Stimulated activated effector memory CD8-positive, alpha-beta T cell treated with anti-CD3 and anti-CD28 coated beads, Interleukin-12 subunit alpha, Interleukin-12 subunit beta, amount 100 ng/mL, for 72 hours (primary cell): ENCODE measurements around the gene KLHL21.

Experiments
- ATAC-seq: fragments of 150-1000 bp; cut with Tn5 transposase; 2 replicates; pipeline ENCODE4 v1.10.0; 2021
- DNase-seq, 2 donors: peaks; one replicate each; pipeline ENCODE4 v3.0.0; 2021 to 2022; ENCODE audit warnings: low spot score in 2 of 2
- H3K27ac Mint-ChIP-seq: one replicate; pipeline ENCODE4 v1.8.0; 2022; ENCODE audit warnings: mild to moderate bottlenecking, mixed read lengths
- H3K36me3 Mint-ChIP-seq: one replicate; pipeline ENCODE4 v1.8.0; 2022; ENCODE audit warnings: mild to moderate bottlenecking, mixed read lengths
- H3K4me1 Mint-ChIP-seq: one replicate; pipeline ENCODE4 v1.8.0; 2022; ENCODE audit warnings: mixed read lengths
- H3K4me3 Mint-ChIP-seq: one replicate; pipeline ENCODE4 v1.8.0; 2022; ENCODE audit warnings: mild to moderate bottlenecking, mixed read lengths
- H3K9me3 Mint-ChIP-seq: one replicate; pipeline ENCODE4 v1.8.0; 2022; ENCODE audit warnings: mixed read lengths

KLHL21 gene

DNA sequence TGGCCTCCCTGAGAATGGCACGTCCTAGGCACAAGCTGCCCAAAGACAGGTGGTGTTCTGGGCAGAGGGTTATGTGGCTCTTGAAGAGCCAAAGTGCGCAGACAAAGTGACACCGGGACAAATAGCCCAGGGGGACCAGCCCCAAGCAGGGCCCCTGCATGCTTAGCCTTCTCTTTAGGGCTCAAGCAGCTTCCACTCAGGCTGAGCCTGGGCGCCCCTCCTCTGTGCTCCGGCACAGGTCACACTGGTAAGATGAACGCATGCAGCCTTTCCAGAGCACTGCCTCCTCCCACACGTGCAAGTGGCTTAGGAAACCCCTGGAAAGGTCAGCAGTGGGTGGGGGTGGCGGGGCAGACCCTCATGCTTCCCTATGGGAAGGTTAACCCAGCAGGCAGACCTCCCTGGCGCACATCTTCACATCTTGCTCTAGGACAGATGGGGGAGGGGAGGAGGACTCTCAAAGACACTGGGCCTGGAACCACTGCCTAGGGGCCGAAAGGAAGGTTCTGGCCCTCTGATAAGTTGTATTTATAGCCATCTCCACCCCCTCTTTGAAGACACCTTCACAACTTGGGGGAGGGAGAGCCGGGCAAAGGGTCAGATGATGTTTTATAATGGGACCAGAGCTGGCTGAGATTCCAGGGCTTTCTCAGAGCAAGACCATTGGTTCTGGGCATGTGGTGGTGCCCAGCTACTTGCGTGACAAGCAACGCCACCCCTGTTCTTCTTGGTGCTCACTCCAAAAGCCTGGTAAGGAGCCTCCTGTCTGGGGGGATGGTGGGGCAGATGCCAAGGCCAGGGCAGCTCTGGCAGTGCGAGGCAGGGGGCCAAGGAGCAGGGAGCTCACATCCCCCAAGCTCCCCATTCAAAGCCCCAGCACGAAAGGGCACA, 5.5 kb downstream of the KLHL21 start:
- Mint-ChIP-seq H3K27ac (peak overlapping the region; percentile 60), H3K9me3 (no peaks in the 10 kb centered on the region), H3K36me3 (peaks cover 94% of the 10 kb centered on the region), H3K4me3 (no peak overlapping the region), H3K4me1 (peaks cover 34% of the 10 kb centered on the region)
- ATAC-seq (no peak), DNase-seq (no peak)

DNA sequence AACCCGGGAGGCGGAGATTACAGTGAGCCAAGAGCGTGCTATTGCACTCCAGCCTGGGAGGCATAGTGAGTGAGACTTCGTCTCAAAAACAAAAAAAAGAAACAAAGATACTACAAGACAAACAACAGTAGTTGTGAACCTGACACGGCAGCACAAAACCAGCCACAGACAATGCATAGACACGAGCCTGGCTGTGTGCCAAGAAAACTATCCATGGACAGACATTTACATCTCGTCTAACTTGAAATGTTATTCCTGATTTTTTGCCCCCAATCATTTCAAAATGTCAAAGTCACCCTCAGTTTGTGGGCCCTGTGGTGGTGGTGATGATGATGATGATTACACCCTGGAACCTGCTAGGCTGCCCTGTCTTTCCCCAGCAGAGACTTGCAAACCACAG, 6.3 kb downstream of the KLHL21 start:
- peaks cover 99% of the 10 kb centered on the region for H3K36me3 Mint-ChIP-seq
- H3K27ac Mint-ChIP-seq: no peak overlapping the region
- H3K9me3 Mint-ChIP-seq: no peaks in the 10 kb centered on the region
- no peak for ATAC-seq
- DNase-seq: no peak
- peaks cover 42% of the 10 kb centered on the region for H3K4me1 Mint-ChIP-seq
- H3K4me3 Mint-ChIP-seq: no peak overlapping the region

DNA sequence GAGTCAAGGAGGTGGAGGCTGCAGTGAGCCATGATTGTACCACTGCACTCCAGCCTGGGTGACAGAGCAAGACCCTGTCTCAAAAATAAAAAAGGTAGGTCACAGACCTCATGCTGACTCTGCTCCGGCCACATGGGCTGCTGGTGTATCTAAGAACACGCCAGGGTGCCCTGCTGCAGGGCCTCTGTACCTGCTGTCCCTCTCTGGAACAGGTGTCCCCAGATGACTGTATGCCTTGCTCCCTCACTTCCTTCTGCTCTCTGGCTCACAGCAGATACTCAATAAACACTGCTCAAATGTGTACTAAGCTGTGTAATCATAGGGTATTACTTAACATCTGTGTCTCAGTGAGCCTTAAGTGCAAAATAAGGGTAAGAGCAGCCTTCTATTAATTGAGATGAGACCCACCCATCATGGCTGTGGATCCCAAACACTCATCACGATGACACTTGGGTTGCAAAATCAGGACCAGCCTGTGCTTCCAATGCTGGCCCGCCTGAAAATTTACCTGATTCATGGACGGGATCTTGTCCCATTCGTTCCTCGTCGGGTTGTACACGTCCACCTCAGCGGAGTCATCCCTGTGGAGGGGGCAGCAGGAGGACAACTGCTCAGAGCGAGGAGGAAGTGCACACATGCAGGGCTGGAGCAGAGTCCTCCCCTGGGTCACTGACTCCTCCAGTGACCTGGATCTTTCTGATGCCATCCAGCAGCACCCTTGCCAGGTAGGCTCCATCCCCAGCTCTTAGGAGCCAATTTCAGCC, 7.5 kb downstream of the KLHL21 start:
- no peaks in the 10 kb centered on the region for H3K9me3 Mint-ChIP-seq
- peaks cover 99% of the 10 kb centered on the region for H3K36me3 Mint-ChIP-seq
- peaks cover 53% of the 10 kb centered on the region for H3K4me1 Mint-ChIP-seq
- no peak overlapping the region for H3K27ac Mint-ChIP-seq
- ATAC-seq (no peak), DNase-seq (no peak)
- H3K4me3 Mint-ChIP-seq: no peak overlapping the region

DNA sequence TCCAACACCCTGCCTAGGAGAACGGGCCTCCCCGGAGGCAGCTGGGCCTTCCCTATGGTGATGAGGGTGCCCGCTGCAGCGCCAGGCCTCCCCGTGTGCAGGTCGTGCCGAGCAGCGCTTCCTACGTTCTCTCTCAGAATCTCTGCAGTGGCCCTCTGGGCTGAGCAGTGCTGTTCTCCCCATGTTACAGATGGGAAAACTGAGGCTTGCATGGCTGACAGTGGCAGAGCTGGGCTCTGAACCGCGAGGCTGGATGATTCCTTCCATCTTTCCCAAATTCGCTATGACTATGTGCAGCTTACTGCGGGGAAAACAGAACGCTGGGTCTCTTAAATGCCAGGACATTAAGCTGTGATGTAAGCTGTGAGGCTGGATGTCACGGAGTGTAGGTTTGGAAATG, 8.9 kb downstream of the KLHL21 start:
- Mint-ChIP-seq H3K4me1 (peaks cover 43% of the 10 kb centered on the region), H3K9me3 (no peaks in the 10 kb centered on the region), H3K27ac (no peak overlapping the region), H3K36me3 (peaks cover 99% of the 10 kb centered on the region), H3K4me3 (no peak overlapping the region)
- ATAC-seq: no peak
- no peak for DNase-seq

DNA sequence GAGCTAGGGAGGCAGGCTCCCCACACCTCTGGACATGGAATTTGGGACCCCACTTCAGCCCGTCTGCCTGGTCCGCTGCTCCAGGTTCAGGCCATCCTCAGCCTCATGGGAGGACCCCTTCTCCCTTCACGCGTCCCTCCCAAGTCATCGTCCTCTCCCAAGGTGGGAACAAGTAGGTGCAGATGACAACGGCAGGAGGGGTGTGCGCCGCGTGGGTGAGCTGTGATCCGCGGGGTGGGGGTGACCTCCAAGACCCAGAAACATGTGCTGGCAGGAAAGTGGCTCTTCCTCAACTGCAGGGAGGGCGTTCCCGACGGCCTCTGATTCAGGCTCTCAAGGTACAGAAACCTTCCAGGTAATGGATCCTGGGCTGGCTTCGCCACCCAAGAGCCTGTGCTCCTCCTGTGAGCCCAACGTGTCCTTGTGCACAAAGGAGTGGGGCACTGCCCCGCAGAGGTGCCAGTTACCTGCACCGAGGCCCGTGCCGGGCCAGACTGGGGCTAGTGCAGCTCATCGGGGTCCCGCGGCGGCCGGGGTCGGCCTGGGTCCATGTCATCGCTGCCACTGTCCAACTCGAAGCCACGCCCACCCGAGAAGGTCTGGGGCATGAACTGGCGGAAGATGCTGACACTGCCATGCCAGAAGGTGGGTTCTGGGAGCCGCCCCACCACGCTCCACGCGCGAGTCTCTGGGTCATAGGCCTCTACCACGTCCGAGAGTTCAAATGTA, 9.6 kb downstream of the KLHL21 start:
- H3K27ac Mint-ChIP-seq: peak overlapping the region; percentile 50
- H3K4me1 Mint-ChIP-seq: peaks cover 43% of the 10 kb centered on the region
- ATAC-seq: no peak
- H3K36me3 Mint-ChIP-seq: peaks cover 97% of the 10 kb centered on the region
- no peak for DNase-seq
- no peak overlapping the region for H3K4me3 Mint-ChIP-seq
- no peaks in the 10 kb centered on the region for H3K9me3 Mint-ChIP-seq

DNA sequence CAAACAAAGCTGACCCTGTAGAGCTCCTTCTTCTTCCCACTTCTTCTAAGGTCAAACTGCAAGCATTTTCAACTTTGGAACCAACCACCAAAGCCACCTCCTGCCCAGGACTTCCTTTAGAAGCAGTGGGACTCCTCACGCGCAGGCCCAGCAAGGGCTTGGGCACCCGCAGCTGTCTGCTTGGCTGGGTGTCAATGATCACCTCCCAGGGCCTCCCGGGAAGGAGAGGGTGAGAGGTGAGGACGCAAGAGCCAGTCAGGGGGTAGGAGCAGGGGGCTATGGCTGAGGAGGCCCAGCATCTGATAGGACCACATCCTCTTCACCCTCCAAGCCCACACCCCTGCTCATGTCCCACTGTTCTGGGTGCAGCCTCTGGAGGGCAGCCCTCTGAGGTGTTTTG, 10.2 kb downstream of the KLHL21 start:
- Mint-ChIP-seq H3K4me3 (no peak overlapping the region), H3K36me3 (peaks cover 91% of the 10 kb centered on the region), H3K9me3 (no peaks in the 10 kb centered on the region), H3K27ac (peak overlapping the region; percentile 50), H3K4me1 (peaks cover 37% of the 10 kb centered on the region)
- DNase-seq: no peak
- ATAC-seq: no peak

DNA sequence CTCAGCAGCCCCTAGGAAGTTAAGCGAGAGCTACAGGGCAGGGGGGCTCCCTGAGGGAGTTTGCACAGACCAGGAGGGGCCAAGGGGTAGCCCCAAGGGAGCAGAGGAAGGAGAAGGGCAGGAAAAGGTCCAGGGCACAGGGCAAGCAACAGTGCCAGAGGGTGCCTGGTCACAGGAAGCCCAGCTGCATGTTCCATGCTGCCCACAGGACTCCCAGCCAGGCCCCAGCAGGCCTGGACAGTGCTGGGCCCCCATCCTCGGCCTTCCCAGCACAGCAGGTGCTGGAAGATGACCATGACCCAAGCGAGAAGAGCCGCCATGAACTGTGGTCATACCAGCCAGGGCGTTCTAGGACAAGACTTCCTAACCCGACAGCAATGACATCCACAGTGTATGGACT, 11.0 kb downstream of the KLHL21 start:
- Mint-ChIP-seq H3K9me3 (no peaks in the 10 kb centered on the region), H3K4me3 (no peak overlapping the region), H3K27ac (peak overlapping the region; percentile 50), H3K4me1 (peaks cover 37% of the 10 kb centered on the region), H3K36me3 (peaks cover 83% of the 10 kb centered on the region)
- DNase-seq: no peak
- ATAC-seq: no peak

DNA sequence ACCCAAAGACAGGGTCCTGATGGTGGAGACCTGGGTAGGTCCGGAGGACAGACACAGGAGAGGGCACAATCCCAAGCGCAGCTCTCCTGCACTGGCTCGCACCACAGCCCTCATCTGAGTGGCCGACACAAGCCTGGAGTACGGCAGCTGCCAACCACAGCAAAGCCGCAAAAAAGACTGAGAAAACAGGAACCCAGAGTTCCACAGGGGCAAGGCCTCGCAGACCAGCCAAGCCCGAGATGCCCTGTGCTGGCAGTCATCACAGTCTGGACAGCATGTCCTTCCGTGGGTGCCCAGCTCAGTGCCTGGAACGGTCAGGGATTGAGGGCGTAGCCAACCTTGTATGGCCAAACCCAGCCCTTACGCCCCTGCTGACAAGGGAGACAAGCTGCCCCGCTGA, 11.4 kb downstream of the KLHL21 start:
- Mint-ChIP-seq H3K4me1 (peaks cover 34% of the 10 kb centered on the region), H3K36me3 (peaks cover 79% of the 10 kb centered on the region), H3K27ac (peak overlapping the region; percentile 50), H3K4me3 (no peak overlapping the region), H3K9me3 (no peaks in the 10 kb centered on the region)
- no peak for ATAC-seq
- DNase-seq: no peak

DNA sequence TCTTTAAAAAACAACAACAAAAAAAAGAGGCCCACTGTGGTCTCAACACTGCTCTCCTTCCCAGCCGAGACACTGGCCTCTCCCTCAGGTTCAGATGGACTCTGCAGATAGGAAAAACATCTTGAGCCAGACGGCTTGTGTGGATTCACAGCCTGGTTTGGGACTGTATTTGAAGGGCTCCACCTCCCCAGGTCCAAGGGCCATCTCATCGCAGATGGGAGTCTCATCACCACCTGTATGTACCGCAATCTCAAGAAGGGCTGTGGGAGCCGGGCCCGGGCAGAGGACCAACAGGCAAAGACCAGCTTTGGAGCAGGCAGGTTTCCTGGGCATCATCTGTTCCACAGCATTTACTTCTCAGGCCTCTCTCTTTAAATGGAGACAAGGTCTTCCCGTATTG, 12.6 kb downstream of the KLHL21 start:
- H3K9me3 Mint-ChIP-seq: no peaks in the 10 kb centered on the region
- no peak for DNase-seq
- H3K4me3 Mint-ChIP-seq: no peak overlapping the region
- H3K4me1 Mint-ChIP-seq: peaks cover 25% of the 10 kb centered on the region
- ATAC-seq: no peak
- peak overlapping the region; percentile 50 for H3K27ac Mint-ChIP-seq
- H3K36me3 Mint-ChIP-seq: peaks cover 70% of the 10 kb centered on the region

DNA sequence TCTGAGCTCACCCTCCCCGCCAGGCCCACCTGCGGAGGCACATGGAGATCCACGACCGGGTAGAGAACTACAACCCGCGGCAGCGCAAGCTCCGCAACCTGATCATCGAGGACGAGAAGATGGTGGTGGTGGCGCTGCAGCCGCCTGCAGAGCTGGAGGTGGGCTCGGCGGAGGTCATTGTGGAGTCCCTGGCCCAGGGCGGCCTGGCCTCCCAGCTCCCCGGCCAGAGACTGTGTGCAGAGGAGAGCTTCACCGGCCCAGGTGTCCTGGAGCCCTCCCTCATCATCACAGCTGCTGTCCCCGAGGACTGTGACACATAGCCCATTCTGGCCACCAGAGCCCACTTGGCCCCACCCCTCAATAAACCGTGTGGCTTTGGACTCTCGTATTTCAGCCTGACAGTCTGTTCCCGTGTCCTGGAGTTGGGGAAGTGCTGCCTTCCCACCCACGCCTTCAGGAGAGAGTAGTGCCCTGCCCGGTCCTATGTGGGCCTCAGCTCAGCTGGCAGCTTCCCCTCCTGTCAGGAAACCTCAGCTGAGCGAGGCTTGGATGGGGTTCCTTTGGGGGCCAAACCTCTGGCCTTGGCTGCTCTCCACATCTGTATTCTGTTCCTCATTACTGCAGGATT, 13.7 kb downstream of the KLHL21 start:
- Mint-ChIP-seq H3K27ac (peak overlapping the region; percentile 50), H3K36me3 (peaks cover 66% of the 10 kb centered on the region), H3K4me1 (peaks cover 30% of the 10 kb centered on the region), H3K4me3 (no peak overlapping the region), H3K9me3 (no peaks in the 10 kb centered on the region)
- DNase-seq: no peak
- ATAC-seq: no peak

DNA sequence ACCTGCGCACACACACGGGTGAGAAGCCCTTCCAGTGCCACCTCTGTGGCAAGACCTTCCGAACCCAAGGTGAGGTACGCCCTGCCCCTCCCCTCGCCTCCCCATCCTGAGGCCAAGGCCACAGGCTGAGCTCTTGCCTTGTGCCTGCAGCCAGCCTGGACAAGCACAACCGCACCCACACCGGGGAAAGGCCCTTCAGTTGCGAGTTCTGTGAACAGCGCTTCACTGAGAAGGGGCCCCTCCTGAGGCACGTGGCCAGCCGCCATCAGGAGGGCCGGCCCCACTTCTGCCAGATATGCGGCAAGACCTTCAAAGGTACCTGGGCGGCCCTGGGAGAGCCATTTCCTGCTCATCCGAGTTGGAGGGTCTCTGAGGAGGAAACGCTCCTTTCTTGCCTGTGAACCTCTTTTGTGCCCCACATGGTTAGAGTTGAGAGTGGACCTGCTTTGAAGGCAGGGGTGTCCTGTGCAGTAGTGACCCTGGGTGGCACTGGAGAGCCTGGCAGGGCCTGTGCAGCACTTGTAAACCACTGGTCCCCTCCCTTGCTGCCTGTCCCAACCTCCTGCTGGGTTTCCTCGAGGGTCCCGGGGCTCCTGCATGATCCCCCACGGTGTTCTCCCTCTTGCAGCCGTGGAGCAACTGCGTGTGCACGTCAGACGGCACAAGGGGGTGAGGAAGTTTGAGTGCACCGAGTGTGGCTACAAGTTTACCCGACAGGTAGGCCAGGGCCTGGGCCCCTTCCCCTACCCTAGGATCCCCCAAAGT, 14.4 kb downstream of the KLHL21 start:
- no peak for ATAC-seq
- Mint-ChIP-seq H3K9me3 (no peaks in the 10 kb centered on the region), H3K36me3 (peaks cover 66% of the 10 kb centered on the region), H3K4me3 (no peak overlapping the region), H3K27ac (peak overlapping the region; percentile 86), H3K4me1 (peaks cover 30% of the 10 kb centered on the region)
- DNase-seq: no peak

DNA sequence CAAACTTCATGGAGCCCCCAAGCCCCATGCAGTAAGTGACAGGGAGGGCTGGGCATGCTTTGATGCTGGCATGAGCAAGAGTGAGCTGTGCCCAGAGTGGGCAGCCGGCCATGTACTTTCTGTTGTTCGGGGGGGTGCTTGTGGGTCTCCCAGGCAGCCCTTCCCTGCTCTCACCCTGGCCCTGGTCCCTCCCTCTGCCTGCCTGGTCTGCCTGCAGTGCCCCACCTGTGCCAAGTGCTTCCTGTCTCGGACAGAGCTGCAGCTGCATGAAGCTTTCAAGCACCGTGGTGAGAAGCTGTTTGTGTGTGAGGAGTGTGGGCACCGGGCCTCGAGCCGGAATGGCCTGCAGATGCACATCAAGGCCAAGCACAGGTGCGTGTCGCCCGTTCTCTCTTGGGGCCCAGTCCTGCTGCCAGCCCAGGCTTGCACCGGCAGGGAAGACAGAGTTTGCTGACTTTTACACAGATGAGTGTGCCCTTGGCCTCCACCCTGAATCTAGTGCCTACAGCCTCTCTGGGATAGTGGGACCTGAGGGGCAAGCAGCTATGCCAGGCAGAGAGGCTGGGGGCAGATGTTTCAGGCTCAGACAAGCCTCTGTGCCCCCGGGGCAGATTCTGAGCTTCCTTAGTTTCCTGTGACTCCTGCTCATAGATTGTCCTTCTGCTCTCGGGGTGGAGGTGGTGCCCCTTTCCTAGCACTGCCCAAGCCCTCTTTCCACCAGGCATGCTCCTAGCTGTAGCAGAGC, 15.2 kb downstream of the KLHL21 start:
- DNase-seq (no peak), ATAC-seq (no peak)
- Mint-ChIP-seq H3K36me3 (peaks cover 58% of the 10 kb centered on the region), H3K9me3 (no peaks in the 10 kb centered on the region), H3K27ac (peak overlapping the region; percentile 86), H3K4me3 (no peak overlapping the region), H3K4me1 (peaks cover 33% of the 10 kb centered on the region)

DNA sequence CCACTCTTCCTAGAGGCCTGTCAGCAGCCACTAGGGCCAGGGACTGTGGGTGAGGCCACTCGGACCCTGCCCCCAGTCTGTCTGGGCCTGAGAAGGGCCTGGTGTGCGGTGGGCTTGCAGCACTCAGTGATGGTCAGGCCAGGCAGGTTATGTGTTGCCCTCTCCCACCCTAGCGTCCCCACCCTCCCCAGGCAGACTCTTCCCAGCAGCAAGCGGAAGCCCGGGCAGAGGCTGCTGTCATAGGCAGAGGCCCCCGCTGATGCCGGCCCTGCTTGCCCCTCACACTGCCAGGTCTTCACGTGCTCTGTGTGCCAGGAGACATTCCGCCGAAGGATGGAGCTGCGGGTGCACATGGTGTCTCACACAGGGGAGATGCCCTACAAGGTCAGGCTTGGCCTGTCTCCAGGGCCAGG, 16.3 kb downstream of the KLHL21 start:
- Mint-ChIP-seq H3K9me3 (no peaks in the 10 kb centered on the region), H3K4me3 (no peak overlapping the region), H3K4me1 (peaks cover 36% of the 10 kb centered on the region), H3K27ac (peak overlapping the region; percentile 86), H3K36me3 (peaks cover 48% of the 10 kb centered on the region)
- ATAC-seq: peak; percentile 5
- DNase-seq: no peak

DNA sequence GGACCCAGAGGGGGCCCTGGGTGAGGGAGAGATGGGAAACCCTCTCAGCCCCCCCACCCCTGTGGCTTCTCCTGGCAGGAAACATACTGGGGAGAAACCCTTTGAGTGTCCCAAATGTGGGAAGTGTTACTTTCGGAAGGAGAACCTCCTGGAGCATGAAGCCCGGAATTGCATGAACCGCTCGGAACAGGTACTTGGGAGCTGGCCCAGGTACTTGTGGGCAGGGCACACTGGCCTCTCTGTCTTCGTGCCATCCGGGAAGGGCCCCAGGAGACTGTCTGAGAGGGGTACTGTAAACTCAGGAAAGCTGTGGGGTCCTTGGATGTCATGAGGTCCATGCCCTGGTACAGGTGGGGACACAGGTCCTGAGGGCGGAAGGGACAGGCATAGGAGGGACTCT, 16.8 kb downstream of the KLHL21 start:
- H3K4me1 Mint-ChIP-seq: peaks cover 36% of the 10 kb centered on the region
- H3K27ac Mint-ChIP-seq: no peak overlapping the region
- DNase-seq: no peak
- H3K4me3 Mint-ChIP-seq: no peak overlapping the region
- no peaks in the 10 kb centered on the region for H3K9me3 Mint-ChIP-seq
- H3K36me3 Mint-ChIP-seq: peaks cover 43% of the 10 kb centered on the region
- ATAC-seq: no peak
